A673 (cell line): ENCODE data around the gene ZBTB8A. TPM values are rescaled to one million over a fixed set of nuclear protein-coding genes. Genes with fewer than 3 reads are reported as not detected.
A peak's percentile ranks its signal among the peaks of the same experiment; 100 is the strongest.

ENCODE experiments used
- Bru-seq: library from RNA; stranded (reverse); fragments of 400-500 nt; gene quantifications from one replicate; lab custom pipeline; 2021; lab: Mats Ljungman, UMichigan
- BruChase-seq, 2 experiments: library from RNA; stranded (reverse); fragments of 400-500 nt; gene quantifications; one replicate each; lab custom pipeline; 2021; lab: Mats Ljungman, UMichigan
- BruUV-seq: library from RNA; stranded (reverse); fragments of 400-500 nt; replicated peaks from 2 replicates; lab custom pipeline; 2021; lab: Mats Ljungman, UMichigan
- CTCF ChIA-PET: fragments of 300-600 bp; sonication (Branson Sonifier 250); formaldehyde crosslinking; loops from one replicate; lab custom pipeline; 2022; ENCODE audit warnings: antibody characterized with exemption; lab: Charles Lee
- POLR2A ChIA-PET: fragments of 300-600 bp; sonication (Branson Sonifier 250); formaldehyde crosslinking; loops from one replicate; lab custom pipeline; 2022; ENCODE audit warnings: antibody characterized with exemption; ENCODE audit not compliant: low non-redundant PET; lab: Charles Lee
- DNase-seq: peaks from one replicate; pipeline ENCODE4 v3.0.0-alpha.2; 2015; ENCODE audit warnings: low spot score
- H3K27ac ChIP-seq: fragments of 200-600 bp; sonication (generic); 2 replicates; pipeline ENCODE4 v1.5.1; 2016; ENCODE audit warnings: mixed run types, low read depth, mild to moderate bottlenecking, mixed read lengths, antibody characterized with exemption, low read length; ENCODE audit not compliant: poor library complexity, severe bottlenecking
- H3K27me3 ChIP-seq: fragments of 200-600 bp; sonication (generic); replicated peaks from 2 replicates; pipeline ENCODE4 v1.6.1; 2017; ENCODE audit warnings: mixed run types, low read depth, mild to moderate bottlenecking, mixed read lengths, antibody characterized with exemption, low read length; ENCODE audit not compliant: insufficient read depth, poor library complexity
- H3K36me3 ChIP-seq: fragments of 200-600 bp; sonication (generic); 2 replicates; pipeline ENCODE4 v1.6.1; 2016; ENCODE audit warnings: mixed run types, mild to moderate bottlenecking, mixed read lengths, antibody characterized with exemption, low read length; ENCODE audit not compliant: insufficient read depth, poor library complexity, severe bottlenecking
- H3K4me1 ChIP-seq: fragments of 200-600 bp; sonication (generic); 2 replicates; pipeline ENCODE4 v1.6.1; 2017; ENCODE audit warnings: mixed run types, mild to moderate bottlenecking, mixed read lengths, antibody characterized with exemption, low read length; ENCODE audit not compliant: insufficient read depth, poor library complexity, severe bottlenecking
- H3K4me3 ChIP-seq: fragments of 200-600 bp; sonication (generic); 2 replicates; pipeline ENCODE4 v1.5.1; 2016; ENCODE audit warnings: low read depth, mixed run types, mild to moderate bottlenecking, mixed read lengths, low read length; ENCODE audit not compliant: poor library complexity, severe bottlenecking
- H3K9me3 ChIP-seq: fragments of 200-600 bp; sonication (generic); 2 replicates; pipeline ENCODE4 v1.6.1; 2016; ENCODE audit warnings: mixed run types, low read depth, mild to moderate bottlenecking, mixed read lengths, antibody characterized with exemption, low read length; ENCODE audit not compliant: poor library complexity, severe bottlenecking
- EZH2 ChIP-seq: fragments of 200-600 bp; sonication (generic); IDR thresholded peaks from 2 replicates; pipeline ENCODE4 v1.6.1; 2017; ENCODE audit warnings: borderline replicate concordance, low read depth, mild to moderate bottlenecking, mixed read lengths, antibody characterized with exemption, low read length; ENCODE audit not compliant: poor library complexity, severe bottlenecking
- intact Hi-C: fragments of 100-400 bp; cut with micrococcal nuclease; formaldehyde crosslinking; loops from one replicate; pipeline ENCODE4 v1.10.0; 2022; ENCODE audit not compliant: unreplicated experiment
- long read RNA-seq: library from polyadenylated mRNA; stranded (forward); transcript quantifications from one replicate; pipeline ENCODE4 v2.0.0, GENCODE V29; 2022
- total RNA-seq: library from RNA; stranded (reverse); gene quantifications from 2 replicates; pipeline ENCODE4 v1.2.3, GENCODE V29; 2021
- TF ChIP-seq, protein P1 (sequence below): fragments of 300-800, 200-600 bp; sonication (generic); conservative IDR thresholded peaks from 2 replicates; pipeline ENCODE4 v1.5.1; 2017; ENCODE audit warnings: low read depth, mild to moderate bottlenecking, antibody characterized with exemption, low read length, moderate library complexity, mixed read lengths

ZBTB8A gene
- total RNA-seq, result 6.4 and 7.9 TPM in 2 replicates
- percentile 61 among the genes with signal in this experiment for Bru-seq, nascent RNA
- BruChase-seq, experiment 1, labeled RNA remaining after a 2-hour chase, result percentile 91 among the genes with signal in this experiment
- BruChase-seq, experiment 2, labeled RNA remaining after a 6-hour chase, result percentile 87 among the genes with signal in this experiment
- long read RNA-seq, full-length matches to known transcripts, result 7 of 12 reads
- long read RNA-seq, partial matches to known transcripts, result 0 of 12 reads
- long read RNA-seq, other reads (novel, unspliced or antisense), result 5 of 12 reads

DNA sequence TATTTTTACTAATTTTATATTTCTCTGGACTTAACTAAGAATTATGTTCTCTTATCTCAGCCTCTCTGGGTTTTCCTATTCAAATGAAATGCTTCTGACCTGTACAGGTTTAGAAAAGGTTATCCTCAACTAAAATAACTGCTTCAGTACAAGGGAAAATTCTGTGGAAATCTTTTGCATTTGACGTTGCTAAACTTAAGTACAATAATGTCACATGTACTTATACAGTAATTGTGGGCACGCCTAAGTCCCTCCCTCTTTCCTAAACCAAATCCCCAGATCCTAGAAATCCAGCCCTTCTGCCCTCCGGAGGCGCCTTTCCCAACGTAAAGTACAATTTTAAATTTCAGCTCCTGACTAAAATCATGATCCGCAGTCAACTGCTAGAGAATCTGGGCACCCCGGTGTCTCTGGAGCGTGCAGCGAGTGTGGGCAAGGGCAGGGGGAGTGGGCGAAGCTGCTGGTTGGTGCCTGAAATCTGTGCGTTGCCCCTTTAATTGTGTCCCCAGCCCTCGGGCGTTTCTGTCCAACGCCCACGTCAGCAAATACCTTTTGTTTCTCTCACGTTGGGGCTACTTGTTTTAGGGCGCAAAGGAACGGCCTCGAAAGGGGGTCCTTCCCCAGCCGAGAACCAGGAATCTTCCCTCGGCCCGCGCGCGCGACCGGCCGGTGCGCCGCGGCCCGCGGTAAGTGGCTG lies at the start of gene ZBTB8A:
TSS of gene ZBTB8A (plus strand) at position 541 of the 697 bp plus-strand sequence. CDS start 53,505 bp downstream, outside the sequence.
- POLR2A ChIA-PET, result no interaction called here

DNA sequence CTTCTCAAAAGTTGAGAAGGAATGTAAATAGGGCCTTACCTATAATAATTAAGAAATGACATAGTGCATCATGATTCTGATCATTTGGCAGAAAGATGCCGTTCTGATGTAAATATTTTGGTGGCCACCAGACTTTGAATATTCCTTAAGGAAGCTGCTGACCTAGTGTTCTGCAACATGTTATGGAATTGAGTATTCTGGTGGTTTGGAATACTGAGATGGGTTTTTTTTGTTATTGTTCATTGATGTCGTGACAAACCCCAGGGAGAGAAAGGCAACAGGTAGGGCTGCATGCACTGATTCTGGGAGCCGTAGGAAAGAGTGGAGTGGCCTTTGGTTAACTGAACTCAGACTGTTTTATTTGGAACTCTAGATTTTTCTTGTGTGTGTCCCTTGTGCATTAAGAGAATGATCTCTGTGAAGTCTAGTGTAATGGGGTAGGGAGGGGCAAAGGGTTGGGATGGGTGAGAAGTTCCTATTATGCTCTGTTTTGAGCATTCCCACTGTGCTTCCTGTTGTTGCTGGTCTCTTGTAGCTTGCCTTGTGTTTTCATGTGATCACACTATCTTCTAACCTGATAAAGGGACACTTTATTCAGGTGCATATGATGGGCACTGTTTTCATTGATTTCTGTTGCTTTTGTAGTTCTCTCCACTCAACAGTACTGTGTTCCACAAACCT lies 49.3 kb upstream of the ZBTB8A start:
- no TSS peak for BruUV-seq
- CTCF ChIA-PET, result no interaction called here
- TF ChIP-seq, protein P1, sequence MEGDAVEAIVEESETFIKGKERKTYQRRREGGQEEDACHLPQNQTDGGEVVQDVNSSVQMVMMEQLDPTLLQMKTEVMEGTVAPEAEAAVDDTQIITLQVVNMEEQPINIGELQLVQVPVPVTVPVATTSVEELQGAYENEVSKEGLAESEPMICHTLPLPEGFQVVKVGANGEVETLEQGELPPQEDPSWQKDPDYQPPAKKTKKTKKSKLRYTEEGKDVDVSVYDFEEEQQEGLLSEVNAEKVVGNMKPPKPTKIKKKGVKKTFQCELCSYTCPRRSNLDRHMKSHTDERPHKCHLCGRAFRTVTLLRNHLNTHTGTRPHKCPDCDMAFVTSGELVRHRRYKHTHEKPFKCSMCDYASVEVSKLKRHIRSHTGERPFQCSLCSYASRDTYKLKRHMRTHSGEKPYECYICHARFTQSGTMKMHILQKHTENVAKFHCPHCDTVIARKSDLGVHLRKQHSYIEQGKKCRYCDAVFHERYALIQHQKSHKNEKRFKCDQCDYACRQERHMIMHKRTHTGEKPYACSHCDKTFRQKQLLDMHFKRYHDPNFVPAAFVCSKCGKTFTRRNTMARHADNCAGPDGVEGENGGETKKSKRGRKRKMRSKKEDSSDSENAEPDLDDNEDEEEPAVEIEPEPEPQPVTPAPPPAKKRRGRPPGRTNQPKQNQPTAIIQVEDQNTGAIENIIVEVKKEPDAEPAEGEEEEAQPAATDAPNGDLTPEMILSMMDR, result no peak
- no peak for TF ChIP-seq EZH2

More for the DNA sequence above, at the start of gene ZBTB8A:
- no TSS peak for BruUV-seq
- H3K9me3 ChIP-seq, result no peaks in the 10 kb centered on the region
- no peak within 1 kb of the TSS for H3K27ac ChIP-seq
- no peaks in the 10 kb centered on the region for H3K36me3 ChIP-seq
- H3K4me3 ChIP-seq, result peak within 1 kb of the TSS; percentile 51
- H3K27me3 ChIP-seq, result peaks cover 5% of the 10 kb centered on the region
- intact Hi-C loops, result no loop called here
- CTCF ChIA-PET, result interaction anchor here (0.6 kb wide), 1 partner anchor 355 kb away, joined by 4 read pairs; no protein-coding TSS in a partner anchor
- peak; percentile 79 for DNase-seq
- H3K4me1 ChIP-seq, result no peaks in the 10 kb centered on the region
- TF ChIP-seq, protein P1, result no peak
- TF ChIP-seq EZH2, result no peak

DNA sequence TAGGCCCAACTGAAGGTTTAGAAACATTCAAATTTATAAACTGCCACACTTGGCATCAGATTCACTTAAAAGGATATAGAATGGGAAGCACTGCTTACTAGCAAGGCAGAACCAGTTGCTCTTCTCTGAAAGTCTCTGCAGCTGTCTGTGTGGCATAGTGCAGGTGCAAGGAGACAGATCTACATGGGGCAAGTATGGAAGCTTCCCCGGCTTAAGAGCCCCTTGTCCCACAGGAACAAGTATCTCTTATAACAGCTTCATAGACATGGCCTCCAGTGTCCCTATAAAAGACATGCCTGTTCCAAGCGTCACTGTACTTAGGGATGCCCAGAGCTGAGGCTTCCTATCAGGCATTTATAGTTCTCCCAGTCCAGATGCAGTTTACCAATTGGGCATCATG lies 47.8 kb upstream of the ZBTB8A start:
- no peak for DNase-seq
- intact Hi-C loops, result no loop called here
- TF ChIP-seq, protein P1, result no peak
- no peak for TF ChIP-seq EZH2
- ChIA-PET POLR2A (no interaction called here), CTCF (no interaction called here)
- Histone ChIP-seq H3K36me3 (no peaks in the 10 kb centered on the region), H3K27me3 (no peaks in the 10 kb centered on the region), H3K9me3 (no peaks in the 10 kb centered on the region), H3K4me3 (no peak overlapping the region), H3K4me1 (no peaks in the 10 kb centered on the region), H3K27ac (no peak overlapping the region)
- no TSS peak for BruUV-seq

More for the DNA sequence above, 49.3 kb upstream of the ZBTB8A start:
- POLR2A ChIA-PET, result no interaction called here
- Histone ChIP-seq H3K36me3 (no peaks in the 10 kb centered on the region), H3K4me1 (no peaks in the 10 kb centered on the region), H3K4me3 (no peak overlapping the region), H3K27me3 (no peaks in the 10 kb centered on the region), H3K27ac (no peak overlapping the region), H3K9me3 (no peaks in the 10 kb centered on the region)
- intact Hi-C loops, result no loop called here
- no peak for DNase-seq
